ENCODE measurements around the gene OR4S1. TPM values are rescaled to one million over a fixed set of nuclear protein-coding genes. Genes with fewer than 3 reads are reported as not detected.

Gene OR4S1
- total and polyA plus RNA-seq, 2 of the 13 experiments (the other 11 are each of a cell fraction or from before 2014, with no cell fraction given) = not detected

GRCh38 chr11:48261600-48261999, 44.4 kb upstream of the OR4S1 start:
- Histone ChIP-seq H3K27ac (ENCODE audit: extremely low read length, insufficient read depth, low read length) (no peak overlapping the region), H4K20me1 (ENCODE audit: insufficient read depth, low read length) (no peaks in the 10 kb centered on the region), H3K9me3 (ENCODE audit: low read length) (no peaks in the 10 kb centered on the region), H3K4me3 (replicated peaks in 1 of 3; ENCODE audit: insufficient read depth in 1 of 3, low read depth in 2 of 3, low read length in 3 of 3) (no peak overlapping the region), H3K4me1 (ENCODE audit: insufficient read depth, low read length) (no peaks in the 10 kb centered on the region), H3K9ac (ENCODE audit: insufficient read depth, low read depth, low read length) (no peak overlapping the region), H3K27me3 (ENCODE audit: control insufficient read depth in 1 of 2, insufficient read depth in 2 of 2, low read length in 2 of 2) (no peaks in the 10 kb centered on the region), H3K4me2 (ENCODE audit: low read depth, low read length) (no peak overlapping the region), H3K79me2 (ENCODE audit: insufficient read depth, low read length) (no peaks in the 10 kb centered on the region), H3K36me3 (replicated peaks in 1 of 2; ENCODE audit: control insufficient read depth in 1 of 2, insufficient read depth in 2 of 2, low read length in 2 of 2) (no peaks in the 10 kb centered on the region), H2AFZ (ENCODE audit: low read length) (no peak overlapping the region)
- WGBS (ENCODE audit: low lambda C conversion rate) = 0% methylated on average over 2 of the region's 2 CpGs
- FAIRE-seq (no peak), ATAC-seq (no peak), DNase-seq (ENCODE audit: low spot score) (no peak)
- POLR2A ChIA-PET = no interaction called here
- CTCF ChIA-PET (ENCODE audit: low intra/inter-chr PET ratio, low total read pairs) = no interaction called here
- in situ Hi-C loops (cut with HindIII; ENCODE audit: extremely low pct_ligation_motif_present, low pct_unique_long_range_greater_than_20kb) (loop anchor here (25.0 kb wide), 1 partner anchor 101 kb away; the partner anchor contains the start of gene OR4C5), intact Hi-C loops (cut with micrococcal nuclease; ENCODE audit: unreplicated experiment) (no loop called here)
- no TSS peak for BruUV-seq (replicated peaks)
- TF ChIP-seq ZNF639 (CRISPR knock-in tag; conservative IDR thresholded peaks at IDR 0.05) = no peak
- TF ChIP-seq STAT6 (CRISPR knock-in tag; IDR thresholded peaks at IDR 0.05; ENCODE audit: borderline replicate concordance) = no peak
- no peak for TF ChIP-seq NR2C2 (CRISPR knock-in tag; IDR thresholded peaks at IDR 0.05; ENCODE audit: borderline replicate concordance)
- TF ChIP-seq ZBTB33 (CRISPR knock-in tag; IDR thresholded peaks at IDR 0.05) = no peak
- TF ChIP-seq HES4 (CRISPR knock-in tag; IDR thresholded peaks at IDR 0.05; ENCODE audit: borderline replicate concordance) = no peak
- TF ChIP-seq ZNF446 (CRISPR knock-in tag; IDR thresholded peaks at IDR 0.05) = no peak
- no peak for TF ChIP-seq HMGXB4 (CRISPR knock-in tag; IDR thresholded peaks at IDR 0.05; ENCODE audit: borderline replicate concordance in 1 of 2, low read depth in 1 of 2)
- no peak for TF ChIP-seq ARID5B (CRISPR knock-in tag; IDR thresholded peaks at IDR 0.05)
- TF ChIP-seq CSRNP2 (CRISPR knock-in tag; conservative IDR thresholded peaks at IDR 0.05; ENCODE audit: low read depth) = no peak
